GM21528 (cell line): ENCODE results near the gene LETM1.

Experiments used
- ATAC-seq: cut with Tn5 transposase; IDR thresholded peaks from one replicate; pipeline ENCODE4 v1.9.1; 2021; ENCODE audit warnings: mild to moderate bottlenecking, moderate library complexity; ENCODE audit not compliant: unreplicated experiment, low FRiP score

The LETM1 gene

GRCh38 chr4:1830642-1831228 is 25.2 kb downstream of the LETM1 start:
- no peak for ATAC-seq

GRCh38 chr4:1830234-1830633 is 25.7 kb downstream of the LETM1 start:
- ATAC-seq, result no peak

DNA sequence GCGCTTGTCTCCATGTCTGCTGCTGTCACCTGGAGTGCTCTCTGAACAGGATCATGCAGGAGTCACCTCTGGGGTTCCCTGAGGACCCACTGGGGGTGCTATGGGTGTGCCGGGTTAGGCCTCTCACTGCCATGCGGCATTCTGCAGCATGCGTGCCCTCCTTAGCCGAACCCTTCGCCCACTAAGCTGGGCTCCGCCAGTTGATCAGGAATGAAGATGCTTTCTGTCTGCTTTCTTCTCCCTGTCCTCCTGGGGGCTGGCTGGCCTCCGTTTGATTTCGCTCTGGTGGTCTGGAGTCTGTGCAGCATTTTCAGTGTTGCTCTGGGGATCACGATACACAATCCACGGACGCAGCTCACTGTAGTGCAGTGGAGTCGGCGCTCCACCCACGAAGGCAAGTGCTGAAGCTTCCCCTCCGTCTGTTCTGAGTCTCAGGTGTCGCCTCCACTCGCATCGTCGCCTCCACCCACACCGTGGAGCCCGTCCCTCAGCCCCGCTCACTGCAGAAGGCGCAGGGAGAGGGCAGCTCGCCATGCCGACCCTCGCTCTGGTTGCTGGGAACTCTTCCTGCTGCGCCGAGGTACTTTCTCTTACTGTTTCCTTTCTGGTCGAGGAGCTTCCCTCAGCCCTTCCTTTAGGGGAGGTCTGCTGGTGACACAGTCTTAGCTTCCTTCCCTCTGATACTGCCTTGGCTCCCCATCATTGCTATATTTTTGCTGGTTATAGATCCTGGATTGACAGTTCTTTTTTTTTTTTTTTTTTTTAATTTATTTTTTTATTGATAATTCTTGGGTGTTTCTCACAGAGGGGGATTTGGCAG is 29.2 kb downstream of the LETM1 start:
- ATAC-seq, result no peak

DNA sequence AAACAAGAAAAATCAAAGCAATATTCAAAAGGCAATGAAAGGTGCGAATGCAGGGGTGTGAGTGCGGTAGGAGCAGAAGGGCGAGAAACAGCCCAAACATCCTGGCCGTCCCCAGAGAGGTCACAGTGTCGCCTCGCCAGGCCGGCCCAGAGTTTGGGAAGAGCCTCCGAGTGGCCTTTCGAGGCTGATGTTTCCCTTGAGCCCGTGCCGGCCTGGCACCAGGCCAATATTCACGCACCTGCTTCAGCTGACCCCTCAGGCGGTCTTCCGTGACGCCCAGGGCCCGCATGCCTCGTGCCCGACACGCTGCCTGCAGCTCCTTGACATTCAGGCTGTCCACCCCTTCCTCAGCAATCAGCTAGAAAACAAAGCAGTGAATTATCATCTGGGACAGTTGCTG is 30.6 kb downstream of the LETM1 start:
- no peak for ATAC-seq

DNA sequence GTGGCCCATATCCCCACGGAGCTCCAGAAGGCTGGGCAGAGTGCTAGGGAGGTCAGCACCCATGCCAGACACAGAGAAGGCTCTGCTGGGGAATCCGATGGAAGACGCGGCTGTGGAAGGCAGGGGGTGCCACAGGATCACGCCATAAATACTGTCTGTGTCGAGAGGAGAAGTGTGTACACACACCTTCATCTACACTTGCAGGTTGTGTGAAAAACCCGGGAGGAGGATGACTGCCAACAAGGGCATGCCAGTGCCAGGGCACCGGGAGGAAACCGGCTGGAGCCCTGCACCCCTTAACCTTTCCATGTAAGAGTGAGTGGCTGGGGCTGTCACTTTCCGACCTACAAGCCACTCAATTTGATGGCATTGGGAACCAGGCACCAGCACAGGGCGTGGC is 31.2 kb downstream of the LETM1 start:
- no peak for ATAC-seq

GRCh38 chr4:1823545-1823932 is 32.4 kb downstream of the LETM1 start:
- no peak for ATAC-seq

- ATAC-seq, result no peak
These were observed 33.1 kb downstream of the LETM1 start for GRCh38 chr4:1822568-1823544.

DNA sequence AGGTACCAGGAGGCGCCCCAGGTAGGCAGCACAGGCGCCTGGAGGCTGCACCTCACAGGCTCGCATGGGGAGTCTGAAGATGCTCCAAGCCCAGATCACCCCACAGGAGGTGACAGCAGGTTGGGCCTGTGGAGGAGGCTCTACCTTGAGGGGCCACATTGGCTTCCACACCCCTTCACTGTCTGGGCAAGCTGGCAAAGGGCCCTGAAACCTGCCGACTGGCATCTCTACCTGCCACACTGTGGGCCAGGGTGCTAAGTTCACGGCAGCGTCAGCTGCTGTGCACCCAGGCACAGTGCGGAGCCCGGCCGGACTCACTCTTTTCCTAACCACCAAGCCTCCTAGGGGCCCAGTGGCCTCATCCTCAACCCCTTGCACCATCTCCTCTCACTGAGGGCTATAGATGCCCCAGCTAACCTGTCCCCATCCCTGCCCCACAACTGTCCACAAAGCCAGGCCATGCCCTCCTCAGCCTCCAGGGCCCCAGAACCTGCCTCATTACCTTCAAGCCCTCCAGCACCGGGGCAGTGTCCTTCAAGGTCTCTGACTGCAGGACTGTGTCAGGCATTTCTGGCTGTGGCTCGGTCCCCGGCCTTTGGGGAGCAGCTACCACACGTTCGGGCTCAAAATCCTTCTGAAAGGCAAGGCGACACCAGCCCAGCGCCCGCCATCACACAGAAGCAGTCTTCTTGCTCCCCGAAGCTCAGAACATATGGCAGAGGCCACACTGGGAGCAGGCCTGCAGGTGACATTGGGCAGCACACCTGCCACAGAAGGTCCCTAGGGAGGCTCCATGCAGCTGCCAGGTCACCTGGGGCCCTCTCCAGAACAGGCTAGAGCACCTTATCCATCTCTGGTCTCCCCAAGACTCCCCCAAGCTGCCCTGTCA is 34.0 kb downstream of the LETM1 start:
- ATAC-seq, result no peak

GRCh38 chr4:1819816-1820215 is 36.1 kb downstream of the LETM1 start:
- ATAC-seq, result no peak

- no peak for ATAC-seq
These were observed 36.7 kb downstream of the LETM1 start for GRCh38 chr4:1819284-1819683.

DNA sequence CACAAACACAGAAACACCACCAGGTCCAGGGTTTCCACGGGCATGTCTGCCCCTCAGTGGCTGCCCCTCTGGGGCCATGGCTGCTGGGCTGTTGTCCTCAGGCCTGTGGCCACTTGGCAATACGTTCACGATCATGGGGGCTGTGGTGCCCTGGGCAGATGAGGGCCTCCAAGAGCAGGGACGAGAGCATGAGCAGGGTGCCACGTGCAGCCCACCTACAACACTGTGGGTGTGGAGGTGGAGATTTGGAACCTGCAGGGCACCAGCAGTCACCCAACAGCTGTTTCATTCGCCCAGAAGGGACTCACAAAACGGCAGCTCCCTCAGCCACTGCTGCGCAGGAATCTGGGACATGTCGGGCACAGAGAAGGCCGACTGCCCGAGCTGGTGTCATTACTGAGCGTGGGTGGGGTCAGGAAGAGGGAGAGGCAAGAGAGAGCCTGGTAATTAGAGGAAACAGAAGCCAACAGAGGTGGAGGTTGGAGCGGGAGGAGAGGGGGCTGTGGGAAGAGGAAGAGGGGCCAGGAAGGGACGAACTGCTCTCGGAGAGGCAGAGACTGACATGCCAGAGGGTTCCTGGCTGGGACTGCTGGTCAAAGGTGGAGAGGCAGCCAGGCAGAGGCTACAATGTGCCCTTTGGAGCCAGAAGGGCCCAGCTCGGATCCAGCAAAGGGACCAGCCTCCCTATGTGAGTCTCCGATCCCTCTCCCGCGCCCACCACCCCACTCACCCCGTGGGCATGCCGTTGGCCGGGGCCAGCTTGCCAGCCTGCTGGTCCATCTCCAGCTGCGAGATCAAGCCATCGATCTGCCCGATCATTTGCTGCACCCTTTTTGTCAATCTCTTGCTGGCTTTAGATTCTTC is 39.7 kb downstream of the LETM1 start:
- no peak for ATAC-seq

GRCh38 chr4:1815096-1815996 is 40.6 kb downstream of the LETM1 start:
- no peak for ATAC-seq

DNA sequence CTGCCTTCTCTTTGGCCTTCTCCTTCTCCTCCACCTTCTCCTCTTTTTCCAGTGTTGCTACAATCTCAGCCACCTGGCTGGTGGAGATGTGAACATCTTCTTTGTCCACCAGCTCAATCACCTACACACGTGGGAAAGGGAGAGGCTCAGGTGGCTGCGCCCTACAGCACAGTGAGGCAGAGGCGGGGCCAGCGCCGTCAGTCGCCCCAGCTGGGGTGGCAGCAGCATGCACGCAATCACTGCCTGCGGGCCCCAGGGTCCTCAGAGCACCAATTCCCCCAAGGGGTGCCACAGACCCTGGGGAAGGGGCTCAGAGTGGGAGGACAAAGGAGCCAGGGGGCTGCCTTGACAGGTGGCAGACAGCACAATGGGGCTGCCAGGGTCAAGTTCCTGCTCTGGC is 41.5 kb downstream of the LETM1 start:
- ATAC-seq, result no peak

GRCh38 chr4:1813915-1814314 is 42.0 kb downstream of the LETM1 start:
- no peak for ATAC-seq

DNA sequence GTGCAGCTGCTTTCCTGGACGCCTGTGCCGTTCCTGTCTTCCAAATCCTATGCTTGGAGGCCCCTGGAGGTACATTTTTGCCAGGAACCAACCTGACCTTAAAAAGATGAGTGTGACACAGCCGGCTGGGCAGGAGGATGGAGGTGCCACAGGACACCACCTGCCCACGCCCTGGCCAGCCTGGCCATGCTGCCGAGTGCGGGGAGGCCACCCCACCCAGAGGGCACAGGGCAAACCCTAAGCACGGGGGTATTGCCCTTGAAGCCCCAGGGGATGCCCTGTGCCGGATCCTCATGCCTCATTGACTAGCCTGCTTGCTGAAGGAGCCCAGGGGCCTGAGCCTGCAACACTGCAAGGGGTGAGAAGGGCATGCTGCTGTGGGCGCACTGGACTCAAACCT is 42.7 kb downstream of the LETM1 start:
- no peak for ATAC-seq

- no peak for ATAC-seq
These were observed 43.2 kb downstream of the LETM1 start for GRCh38 chr4:1812720-1813119.

DNA sequence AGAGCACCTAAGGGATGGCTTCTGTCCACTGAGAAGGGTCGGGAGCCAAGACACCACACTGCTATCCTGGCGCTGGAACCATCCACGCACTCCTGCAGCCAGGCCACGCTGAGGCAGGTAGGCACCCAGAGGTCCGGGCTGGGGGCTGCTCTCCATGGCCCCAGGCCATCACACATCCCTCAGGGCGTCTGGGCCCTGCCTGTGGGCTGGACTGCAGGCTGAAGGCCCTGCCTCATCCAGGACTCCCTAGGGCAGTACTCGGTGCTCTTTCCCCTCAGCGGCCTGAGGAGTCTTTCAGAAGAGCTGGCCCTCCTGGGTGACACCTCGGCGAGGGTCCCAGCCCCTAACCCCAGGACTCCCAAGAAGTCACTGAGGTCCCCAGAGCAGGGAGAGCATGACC is 45.2 kb downstream of the LETM1 start:
- no peak for ATAC-seq

DNA sequence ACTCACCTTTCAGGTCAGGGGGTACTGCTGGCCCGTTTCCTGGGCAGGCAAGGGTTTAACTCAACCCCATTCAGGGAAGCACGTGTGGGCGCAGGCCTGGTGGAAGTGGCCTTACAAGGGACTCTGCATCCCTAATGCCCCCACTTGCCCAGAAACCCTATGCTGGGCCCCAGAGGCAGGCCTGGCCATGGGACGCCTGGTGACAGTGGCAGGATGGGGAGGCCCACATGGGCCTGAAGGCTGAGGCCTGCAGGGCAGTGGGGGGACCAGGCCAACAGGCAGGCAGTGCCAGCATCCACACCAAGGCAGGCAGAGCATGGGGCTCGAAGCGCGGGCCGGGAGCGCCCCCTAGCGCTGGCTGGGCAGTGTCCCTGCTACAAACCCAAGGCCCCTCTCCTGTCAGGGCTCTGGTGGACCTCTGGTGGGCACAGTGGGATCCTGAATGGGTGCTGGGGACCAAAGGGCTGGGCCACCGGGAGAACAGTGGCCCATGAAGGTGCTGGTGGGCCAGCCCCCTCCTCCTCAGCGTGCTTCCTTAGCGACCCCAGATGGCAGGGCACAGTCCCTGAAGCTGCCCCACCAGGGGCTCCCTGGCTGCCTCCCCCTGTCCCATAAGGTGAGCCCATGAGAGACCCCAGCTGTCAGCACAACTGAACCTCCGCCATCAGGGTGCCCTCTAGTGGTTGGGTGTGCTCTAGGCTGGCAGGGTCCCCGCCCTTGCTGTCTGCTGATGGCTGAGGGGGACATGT is 46.0 kb downstream of the LETM1 start:
- ATAC-seq, result no peak
